GM23248 (cell line): ENCODE data around the gene ZNF668.

ENCODE experiments used
- EZH2 ChIP-seq: fragments of 200-600 bp; sonication (generic); IDR thresholded peaks from 2 replicates; pipeline ENCODE4 v1.6.1; 2018; ENCODE audit warnings: antibody characterized with exemption, mild to moderate bottlenecking; ENCODE audit not compliant: insufficient read depth, poor library complexity, severe bottlenecking
- EZH2phosphoT487 ChIP-seq: fragments of 200-600 bp; sonication (generic); IDR thresholded peaks from 2 replicates; pipeline ENCODE4 v1.6.1; 2018; ENCODE audit warnings: antibody characterized with exemption, moderate library complexity, mild to moderate bottlenecking, low read depth; ENCODE audit not compliant: insufficient read depth

GRCh38 chr16:31087481-31087880 is 13.4 kb upstream of the ZNF668 start:
- no peak for TF ChIP-seq EZH2
- TF ChIP-seq EZH2phosphoT487 = no peak
